H9 (cell line): ENCODE measurements around the gene ACSL3. TPM values are rescaled to one million over a fixed set of nuclear protein-coding genes. Genes with fewer than 3 reads are reported as not detected.
"Not testable (repeated sequence)": the region's sequence is repeated elsewhere in the genome, so short reads cannot be mapped to it uniquely, and the experiment has no call there.

Experiments used
- DNase-seq: peaks from one replicate; pipeline ENCODE4 v3.0.0-alpha.2; 2017
- H2AFZ ChIP-seq: one replicate; pipeline ENCODE4 v1.6.1; 2013; ENCODE audit warnings: mild to moderate bottlenecking, low read length, control low read depth, moderate library complexity
- H2AK5ac ChIP-seq: 2 replicates; pipeline ENCODE4 v1.6.1; 2013; ENCODE audit warnings: low read length, control low read depth, mixed read lengths; ENCODE audit not compliant: insufficient read length
- H2BK120ac ChIP-seq: one replicate; pipeline ENCODE4 v1.6.1; 2013; ENCODE audit warnings: low read depth, mild to moderate bottlenecking, low read length, control low read depth, inconsistent platforms; ENCODE audit not compliant: poor library complexity, severe bottlenecking
- H2BK12ac ChIP-seq: 2 replicates; pipeline ENCODE4 v1.6.1; 2013; ENCODE audit warnings: low read length, control low read depth, mixed read lengths, low read depth; ENCODE audit not compliant: insufficient read length
- H2BK15ac ChIP-seq: 2 replicates; pipeline ENCODE4 v1.6.1; 2013; ENCODE audit warnings: low read depth, low read length, control low read depth
- H2BK20ac ChIP-seq: one replicate; pipeline ENCODE4 v1.6.1; 2013; ENCODE audit warnings: low read depth, mild to moderate bottlenecking, low read length, control low read depth, inconsistent platforms; ENCODE audit not compliant: poor library complexity, severe bottlenecking
- H2BK5ac ChIP-seq: 2 replicates; pipeline ENCODE4 v1.6.1; 2013; ENCODE audit warnings: low read length, control low read depth, mixed read lengths; ENCODE audit not compliant: insufficient read length
- H3K14ac ChIP-seq: 2 replicates; pipeline ENCODE4 v1.6.1; 2013; ENCODE audit warnings: low read length, control low read depth; ENCODE audit not compliant: insufficient read depth
- H3K18ac ChIP-seq: 2 replicates; pipeline ENCODE4 v1.6.1; 2013; ENCODE audit warnings: low read depth, mild to moderate bottlenecking, mixed read lengths, low read length, control low read depth; ENCODE audit not compliant: insufficient read length
- H3K23ac ChIP-seq: 2 replicates; pipeline ENCODE4 v1.6.1; 2013; ENCODE audit warnings: low read length, control low read depth, mixed read lengths, low read depth; ENCODE audit not compliant: insufficient read length
- H3K23me2 ChIP-seq: 2 replicates; pipeline ENCODE4 v1.6.1; 2013; ENCODE audit warnings: low read depth, mild to moderate bottlenecking, mixed read lengths, low read length, control low read depth; ENCODE audit not compliant: insufficient read length, poor library complexity, severe bottlenecking
- H3K27ac ChIP-seq: 2 replicates; pipeline ENCODE4 v1.5.1; 2013; ENCODE audit warnings: low read length, control low read depth, mixed read lengths, low read depth; ENCODE audit not compliant: insufficient read length
- H3K27me3 ChIP-seq: 2 replicates; pipeline ENCODE4 v1.6.1; 2013; ENCODE audit warnings: low read length, control low read depth, inconsistent platforms; ENCODE audit not compliant: insufficient read depth
- H3K4ac ChIP-seq: 2 replicates; pipeline ENCODE4 v1.6.1; 2013; ENCODE audit warnings: low read depth, mild to moderate bottlenecking, control low read depth, inconsistent platforms, low read length, moderate library complexity
- H3K4me1 ChIP-seq: 2 replicates; pipeline ENCODE4 v1.6.1; 2013; ENCODE audit warnings: low read length, control low read depth, inconsistent platforms; ENCODE audit not compliant: insufficient read depth
- H3K4me2 ChIP-seq: 2 replicates; pipeline ENCODE4 v1.6.1; 2013; ENCODE audit warnings: low read length, control low read depth, mixed read lengths; ENCODE audit not compliant: insufficient read length, insufficient read depth
- H3K56ac ChIP-seq: 2 replicates; pipeline ENCODE4 v1.6.1; 2013; ENCODE audit warnings: low read depth, mild to moderate bottlenecking, mixed read lengths, low read length, control low read depth; ENCODE audit not compliant: insufficient read length
- H3K79me1 ChIP-seq: 2 replicates; pipeline ENCODE4 v1.6.1; 2013; ENCODE audit warnings: low read depth, mild to moderate bottlenecking, moderate library complexity, low read length, control low read depth, inconsistent platforms; ENCODE audit not compliant: insufficient read depth, poor library complexity, severe bottlenecking
- H3K79me2 ChIP-seq: 2 replicates; pipeline ENCODE4 v1.6.1; 2013; ENCODE audit warnings: low read length, control low read depth, inconsistent platforms; ENCODE audit not compliant: insufficient read depth
- H3K9ac ChIP-seq: 2 replicates; pipeline ENCODE4 v1.6.1; 2013; ENCODE audit warnings: low read length, control low read depth, mixed read lengths; ENCODE audit not compliant: insufficient read length; ENCODE audit errors: extremely low read depth
- H3K9me3 ChIP-seq: one replicate; pipeline ENCODE4 v1.6.1; 2013; ENCODE audit warnings: low read depth, low read length, inconsistent platforms; ENCODE audit not compliant: control insufficient read depth
- H3T11ph ChIP-seq: one replicate; pipeline ENCODE4 v1.6.1; 2013; ENCODE audit warnings: mild to moderate bottlenecking, low read length, control low read depth, inconsistent platforms
- H4K20me1 ChIP-seq: one replicate; pipeline ENCODE4 v1.6.1; 2013; ENCODE audit not compliant: control insufficient read depth, insufficient read length, insufficient read depth
- H4K5ac ChIP-seq: 2 replicates; pipeline ENCODE4 v1.6.1; 2013; ENCODE audit warnings: low read depth, mild to moderate bottlenecking, mixed read lengths, low read length, control low read depth; ENCODE audit not compliant: insufficient read length
- H4K8ac ChIP-seq: replicated peaks from 2 replicates; pipeline ENCODE4 v1.6.1; 2013; ENCODE audit warnings: low read length, control low read depth, mixed read lengths, low read depth; ENCODE audit not compliant: insufficient read length
- H4K91ac ChIP-seq: 2 replicates; pipeline ENCODE4 v1.6.1; 2013; ENCODE audit warnings: low read depth, mild to moderate bottlenecking, moderate library complexity, mixed read lengths, low read length, control low read depth; ENCODE audit not compliant: insufficient read length
- H3K27ac Mint-ChIP-seq, 3 experiments: 2 replicates in 2 of 3; 3 replicates in 1 of 3; pipeline ENCODE4 v1.8.0; 2020 to 2021; ENCODE audit warnings: mixed read lengths in 3 of 3, mild to moderate bottlenecking in 1 of 3, moderate library complexity in 1 of 3
- H3K27me3 Mint-ChIP-seq: 2 replicates; pipeline ENCODE4 v1.8.0; 2021; ENCODE audit warnings: low read depth, mild to moderate bottlenecking, moderate library complexity, mixed read lengths
- H3K36me3 Mint-ChIP-seq, 3 experiments: 2 replicates in 2 of 3; 3 replicates in 1 of 3; pipeline ENCODE4 v1.8.0; 2020 to 2021; ENCODE audit warnings: low read depth in 3 of 3, mixed read lengths in 3 of 3; ENCODE audit not compliant: insufficient read depth in 1 of 3
- H3K4me1 Mint-ChIP-seq, 2 experiments: 2 replicates each; pipeline ENCODE4 v1.8.0; 2020; ENCODE audit warnings: mixed read lengths in 2 of 2
- H3K4me3 Mint-ChIP-seq, 2 experiments: 2 replicates in 1 of 2; 3 replicates in 1 of 2; pipeline ENCODE4 v1.8.0; 2020 to 2021; ENCODE audit warnings: mild to moderate bottlenecking in 2 of 2, mixed read lengths in 2 of 2, moderate library complexity in 1 of 2
- H3K9me3 Mint-ChIP-seq, 2 experiments: 2 replicates in 1 of 2; 3 replicates in 1 of 2; pipeline ENCODE4 v1.8.0; 2020; ENCODE audit warnings: mild to moderate bottlenecking in 2 of 2, mixed read lengths in 2 of 2, moderate library complexity in 1 of 2
- WGBS: extraction: QIAGEN DNeasy Blood & Tissue Kit; methylation state at CpG from one replicate; pipeline ENCODE4 v1.1.7; 2013; ENCODE audit warnings: missing lambda C conversion rate, low lambda C conversion rate, mixed read lengths; ENCODE audit not compliant: insufficient read length; ENCODE audit errors: extremely low coverage; 5-methylcytosine and 5-hydroxymethylcytosine counted together
- total RNA-seq: library from RNA; stranded (reverse); gene quantifications from 2 replicates; pipeline ENCODE4 v1.2.1, GENCODE V29; 2021
- TF ChIP-seq, protein P1 (sequence below): fragments of 200-600 bp; sonication (generic); conservative IDR thresholded peaks from 3 replicates; pipeline ENCODE4 v1.8.0; 2021; ENCODE audit warnings: antibody characterized with exemption, mild to moderate bottlenecking

ACSL3 gene
- total RNA-seq, 1 experiment from 2014 or later, result 60.9 TPM

DNA sequence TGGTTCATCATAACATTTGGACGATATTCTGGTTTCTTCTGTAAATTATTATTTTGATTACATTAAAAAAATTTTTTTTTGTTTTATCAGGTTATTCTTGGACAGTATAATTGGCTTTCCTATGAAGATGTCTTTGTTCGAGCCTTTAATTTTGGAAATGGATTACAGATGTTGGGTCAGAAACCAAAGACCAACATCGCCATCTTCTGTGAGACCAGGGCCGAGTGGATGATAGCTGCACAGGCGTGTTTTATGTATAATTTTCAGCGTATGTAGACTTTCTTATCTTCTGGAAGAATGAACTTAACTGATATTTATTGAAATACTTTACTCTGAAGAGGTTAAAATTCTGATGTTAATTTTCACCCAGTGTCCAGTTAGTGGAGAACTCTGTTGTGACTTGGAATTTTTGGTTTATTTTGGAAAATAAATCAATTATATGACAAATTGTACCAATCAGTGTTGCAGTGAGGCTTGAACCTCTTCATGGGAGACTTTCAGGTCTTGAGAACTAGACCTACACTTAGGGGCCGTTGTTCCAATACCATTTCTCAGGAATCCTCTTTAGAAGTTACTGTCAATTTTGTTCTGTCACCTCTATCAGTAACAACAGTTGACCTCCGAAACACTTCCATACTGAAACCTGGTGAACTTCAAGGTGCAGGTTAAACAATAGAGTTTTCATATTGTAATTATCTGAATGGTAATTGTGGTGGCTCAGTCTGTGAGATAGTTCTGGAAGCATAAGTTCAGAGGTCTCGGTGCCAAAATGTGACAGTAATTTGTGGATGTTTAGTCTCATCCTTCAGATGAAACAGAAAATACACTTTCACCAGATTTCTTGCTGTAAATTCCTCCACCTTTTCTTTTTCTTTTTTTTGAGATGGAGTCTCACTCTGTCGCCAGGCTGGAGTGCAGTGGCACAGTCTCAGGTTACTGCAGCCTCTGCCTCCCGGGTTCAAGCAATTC lies 55.7 kb downstream of the ACSL3 start:
- Histone ChIP-seq H3K56ac (no peak overlapping the region), H2AK5ac (no peak overlapping the region), H2BK120ac (no peak overlapping the region), H2BK20ac (no peak overlapping the region), H3K14ac (no peak overlapping the region), H4K5ac (no peak overlapping the region), H3K4me1 (no peaks in the 10 kb centered on the region; the same call in 1 of the 2 replicates), H3K18ac (no peak overlapping the region), H3K23ac (no peak overlapping the region), H3K79me1 (no peaks in the 10 kb centered on the region), H2BK15ac (no peak overlapping the region), H3K79me2 (peaks cover 2% of the 10 kb centered on the region; the same call in 1 of the 2 replicates), H2BK5ac (no peak overlapping the region), H4K20me1 (no peaks in the 10 kb centered on the region), H3T11ph (no peak overlapping the region), H3K23me2 (no peaks in the 10 kb centered on the region), H2AFZ (no peak overlapping the region), H3K27me3 (no peaks in the 10 kb centered on the region), H3K4me2 (no peak overlapping the region), H4K91ac (no peak overlapping the region), H3K9me3 (no peaks in the 10 kb centered on the region), H3K27ac (peak overlapping the region; percentile 7), H3K9ac (no peak overlapping the region), H4K8ac (no peak overlapping the region), H3K4ac (no peak overlapping the region), H2BK12ac (no peak overlapping the region)
- no peaks in the 10 kb centered on the region for H3K27me3 Mint-ChIP-seq
- no CpG with 5 or more reads among the region's 11 CpGs for WGBS
- TF ChIP-seq, protein P1, sequence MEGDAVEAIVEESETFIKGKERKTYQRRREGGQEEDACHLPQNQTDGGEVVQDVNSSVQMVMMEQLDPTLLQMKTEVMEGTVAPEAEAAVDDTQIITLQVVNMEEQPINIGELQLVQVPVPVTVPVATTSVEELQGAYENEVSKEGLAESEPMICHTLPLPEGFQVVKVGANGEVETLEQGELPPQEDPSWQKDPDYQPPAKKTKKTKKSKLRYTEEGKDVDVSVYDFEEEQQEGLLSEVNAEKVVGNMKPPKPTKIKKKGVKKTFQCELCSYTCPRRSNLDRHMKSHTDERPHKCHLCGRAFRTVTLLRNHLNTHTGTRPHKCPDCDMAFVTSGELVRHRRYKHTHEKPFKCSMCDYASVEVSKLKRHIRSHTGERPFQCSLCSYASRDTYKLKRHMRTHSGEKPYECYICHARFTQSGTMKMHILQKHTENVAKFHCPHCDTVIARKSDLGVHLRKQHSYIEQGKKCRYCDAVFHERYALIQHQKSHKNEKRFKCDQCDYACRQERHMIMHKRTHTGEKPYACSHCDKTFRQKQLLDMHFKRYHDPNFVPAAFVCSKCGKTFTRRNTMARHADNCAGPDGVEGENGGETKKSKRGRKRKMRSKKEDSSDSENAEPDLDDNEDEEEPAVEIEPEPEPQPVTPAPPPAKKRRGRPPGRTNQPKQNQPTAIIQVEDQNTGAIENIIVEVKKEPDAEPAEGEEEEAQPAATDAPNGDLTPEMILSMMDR, result peak; percentile 35; the same call in 2 of the 3 replicates
- no peak overlapping the region for H3K27ac Mint-ChIP-seq
- peaks cover 45 to 46% of the 10 kb centered on the region in 2 experiments for H3K4me1 Mint-ChIP-seq
- no peak overlapping the region for H3K4me3 Mint-ChIP-seq
- peaks cover 18 to 25% (median 20%) of the 10 kb centered on the region in 3 experiments; a peak in 6 of 7 replicates for H3K36me3 Mint-ChIP-seq
- DNase-seq, result no peak
- no peaks in the 10 kb centered on the region for H3K9me3 Mint-ChIP-seq

DNA sequence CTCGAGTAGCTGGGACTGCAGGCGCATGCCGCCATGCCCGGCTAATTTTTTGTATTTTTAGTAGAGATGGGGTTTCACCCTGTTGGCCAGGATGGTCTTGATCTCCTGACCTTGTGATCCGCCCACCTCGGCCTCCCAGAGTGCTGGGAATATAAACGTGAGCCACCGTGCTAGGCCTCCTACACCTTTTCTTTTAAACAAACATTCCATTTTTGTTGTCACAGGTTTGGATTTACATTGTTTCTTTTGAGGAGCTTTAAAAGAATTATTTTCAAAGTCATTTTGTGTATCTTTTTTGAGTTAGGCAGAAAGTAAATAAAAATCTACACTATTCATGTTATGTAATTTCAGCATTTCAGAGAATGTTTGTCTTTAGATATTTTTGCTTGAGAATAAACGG lies 56.4 kb downstream of the ACSL3 start:
- not testable (repeated sequence) for H2AFZ ChIP-seq, H3K4ac ChIP-seq, H3K27ac ChIP-seq, H3K56ac ChIP-seq, DNase-seq, H3K27ac Mint-ChIP-seq, H3K27me3 ChIP-seq, H2BK15ac ChIP-seq, H3T11ph ChIP-seq, H4K5ac ChIP-seq, H3K79me2 ChIP-seq, H2BK5ac ChIP-seq, H4K20me1 ChIP-seq, H2BK12ac ChIP-seq, H2BK120ac ChIP-seq, H3K4me2 ChIP-seq, H3K9ac ChIP-seq, H2BK20ac ChIP-seq, H3K27me3 Mint-ChIP-seq, H4K91ac ChIP-seq, H3K9me3 Mint-ChIP-seq, H4K8ac ChIP-seq, H3K23me2 ChIP-seq, H3K4me1 ChIP-seq, H2AK5ac ChIP-seq, H3K23ac ChIP-seq, H3K4me3 Mint-ChIP-seq, H3K18ac ChIP-seq, H3K14ac ChIP-seq, H3K79me1 ChIP-seq, H3K9me3 ChIP-seq
- Mint-ChIP-seq H3K4me1 (peaks cover 38 to 39% of the 10 kb centered on the region in 2 experiments), H3K36me3 (peaks cover 23 to 25% (median 24%) of the 10 kb centered on the region in 3 experiments; a peak in 6 of 7 replicates)
- WGBS, result no CpG with 5 or more reads among the region's 9 CpGs
